Thymus (tissue), 11 donors: Measurements from ENCODE around the gene FEV. TPM values are rescaled to one million over a fixed set of nuclear protein-coding genes. Genes with fewer than 3 reads are reported as not detected.

Experiments used
- DNase-seq, 9 donors: peaks; one replicate each; pipeline ENCODE4 v3.0.0-alpha.2; 2013; ENCODE audit warnings: low spot score in 9 of 9, low read depth in 6 of 9, missing footprints in 1 of 9
- H3K27ac ChIP-seq, 2 donors: one replicate each; pipeline ENCODE4 v1.5.1; 2013; ENCODE audit warnings: control low read depth in 1 of 2, low read depth in 1 of 2, low read length in 1 of 2, mild to moderate bottlenecking in 1 of 2, moderate library complexity in 1 of 2
- H3K27me3 ChIP-seq, 2 donors: one replicate each; pipeline ENCODE4 v1.5.1; 2013; ENCODE audit warnings: low read length in 1 of 2; ENCODE audit not compliant: control insufficient read depth in 2 of 2, insufficient read depth in 1 of 2
- H3K36me3 ChIP-seq, 2 donors: one replicate each; pipeline ENCODE4 v1.5.1; 2013; ENCODE audit warnings: low read length in 1 of 2, mild to moderate bottlenecking in 1 of 2, moderate library complexity in 1 of 2; ENCODE audit not compliant: control insufficient read depth in 2 of 2, insufficient read depth in 2 of 2
- H3K4me1 ChIP-seq, 2 donors: one replicate each; pipeline ENCODE4 v1.5.1; 2013; ENCODE audit warnings: low read length in 2 of 2; ENCODE audit not compliant: control insufficient read depth in 2 of 2, insufficient read depth in 2 of 2
- H3K4me3 ChIP-seq, 2 donors: one replicate each; pipeline ENCODE4 v1.5.1; 2013; ENCODE audit warnings: low read length in 2 of 2, control low read depth in 1 of 2, mild to moderate bottlenecking in 1 of 2
- H3K9me3 ChIP-seq, 2 donors: one replicate each; pipeline ENCODE4 v1.5.1; 2013; ENCODE audit warnings: low read length in 1 of 2, mild to moderate bottlenecking in 1 of 2; ENCODE audit not compliant: control insufficient read depth in 2 of 2, insufficient read depth in 1 of 2
- WGBS: extraction: QIAGEN DNeasy Blood & Tissue Kit; methylation state at CpG from one replicate; pipeline ENCODE4 v1.1.7; 2013; 5-methylcytosine and 5-hydroxymethylcytosine counted together
- polyA plus RNA-seq: library from polyadenylated mRNA; stranded (reverse); fragments of 200-250 nt; gene quantifications from one replicate; pipeline ENCODE4 v1.2.3, GENCODE V29; 2013
- total RNA-seq: library from RNA; stranded (reverse); fragments of 120-200 nt; gene quantifications from one replicate; pipeline ENCODE4 v1.2.4, GENCODE V29; 2013
- donor health status: healthy.

FEV gene
- total and polyA plus RNA-seq, 2 donors = 0.02 TPM; not detected in 1

DNA sequence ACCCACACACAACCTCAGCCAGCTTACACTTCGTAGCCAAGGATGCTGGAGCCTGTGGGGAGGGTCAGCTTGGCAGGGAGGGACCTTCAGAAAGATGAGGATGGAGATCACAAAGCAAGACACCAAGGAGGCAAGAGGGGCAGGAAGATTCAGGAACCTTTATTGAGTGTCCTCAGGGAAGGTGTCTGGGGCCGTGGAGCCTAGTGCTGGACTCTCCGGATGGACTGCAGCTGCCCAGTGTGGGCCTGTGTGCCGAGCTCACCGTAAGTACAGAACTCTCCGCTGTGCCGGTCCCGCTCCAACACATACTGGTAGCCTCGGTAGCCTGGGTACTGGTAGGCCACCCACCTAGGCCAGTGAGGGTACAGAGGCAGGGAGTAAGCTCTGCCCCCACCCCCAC, 5.1 kb upstream of the FEV start:
- no peak overlapping the region for H3K27ac ChIP-seq
- peaks cover 68 to 100% of the 10 kb centered on the region in 2 donors for H3K27me3 ChIP-seq
- peaks cover 0 to 2% of the 10 kb centered on the region in 2 donors for H3K4me1 ChIP-seq
- no peak for DNase-seq
- H3K9me3 ChIP-seq = peaks cover 0 to 2% of the 10 kb centered on the region in 2 donors
- 23% methylated on average over 9 of the region's 9 CpGs for WGBS
- no peak overlapping the region for H3K4me3 ChIP-seq
- no peaks in the 10 kb centered on the region for H3K36me3 ChIP-seq

DNA sequence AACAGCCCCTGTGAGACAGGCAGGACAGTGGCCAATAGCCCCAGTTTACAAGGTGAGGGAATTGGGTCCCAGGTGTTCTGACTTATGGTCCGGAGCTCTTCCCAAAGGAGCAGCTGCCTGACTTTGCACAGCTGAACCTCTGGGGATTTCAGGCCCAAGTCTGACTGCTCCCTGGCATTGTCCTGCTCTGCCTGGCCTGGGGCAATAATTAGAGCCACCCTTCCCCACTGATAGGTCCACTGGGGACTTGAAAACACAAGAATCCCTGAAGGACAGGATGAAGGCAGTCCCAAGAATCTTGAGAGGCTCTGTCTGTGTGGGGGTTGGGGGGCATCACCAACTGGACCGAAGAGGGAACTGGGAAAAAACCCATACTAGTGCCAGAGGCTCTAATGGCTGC, 3.7 kb upstream of the FEV start:
- H3K36me3 ChIP-seq = no peaks in the 10 kb centered on the region
- H3K27ac ChIP-seq = no peak overlapping the region
- H3K4me1 ChIP-seq = peaks cover 0 to 8% of the 10 kb centered on the region in 2 donors
- DNase-seq = no peak
- H3K4me3 ChIP-seq = no peak overlapping the region
- peaks cover 70 to 100% of the 10 kb centered on the region in 2 donors for H3K27me3 ChIP-seq
- WGBS = 52% methylated on average over 2 of the region's 2 CpGs
- peaks cover 0 to 7% of the 10 kb centered on the region in 2 donors for H3K9me3 ChIP-seq

DNA sequence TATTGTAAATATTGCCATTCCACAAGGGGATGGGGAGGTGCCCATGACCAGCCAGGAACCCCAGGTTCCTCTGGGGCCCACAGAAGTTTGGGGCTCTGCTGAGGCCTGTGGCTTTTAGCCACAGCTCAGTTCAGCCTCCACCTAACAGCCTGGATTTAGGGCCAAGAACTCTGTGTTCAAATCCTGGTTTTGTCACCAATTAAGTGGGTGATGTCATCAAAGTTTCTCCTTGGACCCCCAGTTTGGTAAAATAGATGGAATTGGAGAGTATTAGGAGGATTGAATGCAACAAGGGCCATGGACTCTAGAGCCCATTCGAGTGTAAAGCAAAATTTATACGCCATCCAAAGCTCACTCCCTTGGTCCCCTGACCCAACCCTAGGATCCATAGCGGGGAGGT, 3.2 kb upstream of the FEV start:
- peaks cover 70 to 100% of the 10 kb centered on the region in 2 donors for H3K27me3 ChIP-seq
- 56% methylated on average over 3 of the region's 3 CpGs for WGBS
- H3K27ac ChIP-seq = no peak overlapping the region
- no peak overlapping the region for H3K4me3 ChIP-seq
- peaks cover 0 to 7% of the 10 kb centered on the region in 2 donors for H3K4me1 ChIP-seq
- no peaks in the 10 kb centered on the region for H3K36me3 ChIP-seq
- DNase-seq = no peak
- H3K9me3 ChIP-seq = peaks cover 0 to 7% of the 10 kb centered on the region in 2 donors

DNA sequence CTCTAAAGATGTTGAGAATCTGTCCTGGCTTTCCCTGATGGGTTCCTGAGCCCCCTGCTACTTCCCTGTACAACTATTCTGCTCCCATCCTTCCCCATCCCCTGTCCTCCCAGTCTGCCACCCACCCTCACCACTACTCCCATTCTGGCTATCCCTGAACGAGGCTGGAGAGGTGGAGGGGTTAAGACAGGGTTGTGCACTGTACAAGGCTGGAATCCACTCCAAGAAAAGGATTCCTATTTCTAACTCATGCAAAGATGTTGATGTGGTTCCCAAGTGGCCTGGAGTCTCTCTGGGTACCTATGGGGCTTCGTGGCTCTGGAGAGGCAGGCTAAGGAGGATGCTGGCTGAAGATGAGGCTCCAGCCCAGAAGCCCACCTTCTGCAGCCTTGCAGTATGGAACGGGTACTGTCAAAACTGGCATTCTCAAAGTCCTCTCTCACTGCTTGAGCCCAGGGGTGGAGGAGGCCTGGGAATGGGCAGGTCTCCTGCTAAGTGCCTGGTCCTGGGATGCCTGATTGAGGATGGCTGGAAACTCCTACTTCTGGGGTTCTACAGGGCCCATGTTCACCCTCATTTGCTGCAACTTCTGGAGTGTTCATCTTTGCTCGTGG, 1.3 kb upstream of the FEV start:
- peaks cover 70 to 100% of the 10 kb centered on the region in 2 donors for H3K27me3 ChIP-seq
- 63% methylated on average over 4 of the region's 4 CpGs for WGBS
- H3K36me3 ChIP-seq = no peaks in the 10 kb centered on the region
- H3K4me1 ChIP-seq = peaks cover 3 to 11% of the 10 kb centered on the region in 2 donors
- H3K4me3 ChIP-seq = no peak overlapping the region
- DNase-seq = no peak
- peaks cover 0 to 9% of the 10 kb centered on the region in 2 donors for H3K9me3 ChIP-seq
- no peak overlapping the region for H3K27ac ChIP-seq

DNA sequence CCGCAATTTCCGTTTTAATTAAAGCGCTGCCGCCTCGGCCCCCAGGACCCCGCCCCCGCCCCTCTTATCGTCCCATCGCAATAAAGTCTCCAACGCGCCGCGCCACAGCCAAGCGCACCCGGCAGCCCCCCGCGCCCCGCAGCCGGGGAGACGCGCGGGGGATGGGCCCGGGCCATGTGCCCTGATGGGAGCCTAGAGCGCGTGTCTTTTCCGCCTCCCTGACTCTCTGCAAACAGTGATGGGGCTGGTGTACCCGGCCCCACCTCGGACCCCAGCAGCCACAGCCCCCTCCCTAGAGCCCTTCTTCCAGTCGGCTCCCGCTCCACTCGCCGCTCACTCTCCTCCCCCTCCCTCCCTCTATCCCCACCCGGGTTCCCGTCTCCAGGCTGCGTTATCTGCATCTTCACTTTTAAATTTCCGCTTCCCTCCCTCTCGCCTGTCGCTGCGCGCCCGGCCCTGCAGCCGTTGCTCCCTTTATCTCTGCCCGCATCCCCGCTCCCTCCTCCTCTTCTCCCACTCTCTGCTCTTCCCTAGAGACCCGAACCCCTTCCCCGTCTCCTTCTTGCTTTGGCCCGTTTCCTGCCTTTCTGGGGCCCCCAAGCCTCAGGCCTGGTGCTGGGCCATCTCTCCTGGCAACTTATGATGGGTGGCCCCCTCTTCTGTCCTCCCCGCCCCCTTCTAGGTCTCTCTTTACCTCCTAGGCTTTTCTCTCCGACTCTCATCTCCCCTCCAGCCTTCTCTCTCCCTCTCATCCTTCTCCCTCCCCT, 524 bp upstream of the FEV start:
- peaks cover 3 to 11% of the 10 kb centered on the region in 2 donors for H3K4me1 ChIP-seq
- H3K4me3 ChIP-seq = no peak overlapping the region
- DNase-seq = no peak
- WGBS = 4% methylated on average over 49 of the region's 49 CpGs
- peaks cover 0 to 13% of the 10 kb centered on the region in 2 donors for H3K9me3 ChIP-seq
- no peak overlapping the region for H3K27ac ChIP-seq
- no peaks in the 10 kb centered on the region for H3K36me3 ChIP-seq
- H3K27me3 ChIP-seq = peaks cover 72 to 100% of the 10 kb centered on the region in 2 donors

DNA sequence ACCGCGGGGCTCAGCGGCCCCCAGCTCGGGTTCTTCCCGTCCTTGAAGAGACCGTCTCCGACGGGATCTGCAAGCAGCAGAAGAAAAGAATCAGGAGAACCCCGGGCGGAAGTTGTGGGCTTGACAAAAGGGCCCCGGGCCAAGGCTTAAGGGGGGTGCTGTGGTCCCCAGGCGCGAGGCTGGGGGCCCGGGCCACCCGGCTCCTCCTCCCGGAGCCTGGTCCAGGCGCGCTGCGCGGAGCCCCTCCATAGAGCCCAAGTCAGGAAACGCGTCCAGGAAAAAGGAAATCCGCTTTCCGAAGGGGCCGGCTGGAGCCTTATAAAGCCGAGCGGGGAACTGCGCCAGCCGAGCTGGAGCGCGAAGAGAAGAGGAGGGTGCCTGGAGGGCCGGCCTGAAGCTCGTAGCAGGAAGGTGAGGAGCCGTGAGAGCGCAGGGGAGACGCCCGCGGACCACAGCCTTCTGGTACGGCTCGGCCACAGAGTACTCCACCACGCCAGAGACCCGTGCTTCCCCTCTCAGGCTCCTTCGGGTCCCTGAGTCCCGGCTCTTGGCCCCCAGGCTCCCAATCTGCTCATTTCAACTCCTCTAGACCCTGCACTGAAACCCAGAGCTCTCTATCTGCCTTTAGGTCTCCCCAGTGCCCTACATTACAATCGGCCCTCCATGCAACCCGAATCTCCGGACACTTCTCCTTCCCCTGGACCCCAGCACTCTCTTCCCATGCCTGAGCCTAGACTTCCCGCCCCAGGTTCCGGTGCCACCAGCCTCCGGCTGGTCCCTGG, 554 bp downstream of the FEV start:
- WGBS = 1% methylated on average over 50 of the region's 50 CpGs
- Histone ChIP-seq H3K27ac (no peak overlapping the region), H3K4me1 (peaks cover 3 to 14% of the 10 kb centered on the region in 2 donors), H3K36me3 (no peaks in the 10 kb centered on the region), H3K9me3 (peaks cover 0 to 17% of the 10 kb centered on the region in 2 donors), H3K4me3 (no peak overlapping the region), H3K27me3 (peaks cover 78 to 99% of the 10 kb centered on the region in 2 donors)
- no peak for DNase-seq

DNA sequence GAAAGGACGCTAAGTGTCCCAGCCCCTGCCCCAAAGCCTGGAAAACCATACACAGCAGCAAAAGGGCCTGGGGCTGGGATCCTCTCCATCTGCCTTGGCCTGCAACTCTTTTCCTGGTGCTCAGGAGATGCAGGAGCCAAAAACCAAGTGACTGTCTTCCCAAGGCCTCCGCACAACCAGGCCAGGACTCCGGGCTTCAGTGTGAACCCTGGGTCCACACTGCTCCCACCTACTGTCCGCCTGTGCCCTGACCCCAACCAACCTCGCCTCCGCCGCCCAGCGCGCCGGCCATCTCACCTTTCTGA, 1.1 kb downstream of the FEV start:
- H3K9me3 ChIP-seq = peaks cover 0 to 17% of the 10 kb centered on the region in 2 donors
- H3K36me3 ChIP-seq = no peaks in the 10 kb centered on the region
- WGBS = 7% methylated on average over 10 of the region's 10 CpGs
- H3K4me3 ChIP-seq = no peak overlapping the region
- DNase-seq = no peak
- no peak overlapping the region for H3K27ac ChIP-seq
- peaks cover 79 to 99% of the 10 kb centered on the region in 2 donors for H3K27me3 ChIP-seq
- H3K4me1 ChIP-seq = peaks cover 3 to 14% of the 10 kb centered on the region in 2 donors

DNA sequence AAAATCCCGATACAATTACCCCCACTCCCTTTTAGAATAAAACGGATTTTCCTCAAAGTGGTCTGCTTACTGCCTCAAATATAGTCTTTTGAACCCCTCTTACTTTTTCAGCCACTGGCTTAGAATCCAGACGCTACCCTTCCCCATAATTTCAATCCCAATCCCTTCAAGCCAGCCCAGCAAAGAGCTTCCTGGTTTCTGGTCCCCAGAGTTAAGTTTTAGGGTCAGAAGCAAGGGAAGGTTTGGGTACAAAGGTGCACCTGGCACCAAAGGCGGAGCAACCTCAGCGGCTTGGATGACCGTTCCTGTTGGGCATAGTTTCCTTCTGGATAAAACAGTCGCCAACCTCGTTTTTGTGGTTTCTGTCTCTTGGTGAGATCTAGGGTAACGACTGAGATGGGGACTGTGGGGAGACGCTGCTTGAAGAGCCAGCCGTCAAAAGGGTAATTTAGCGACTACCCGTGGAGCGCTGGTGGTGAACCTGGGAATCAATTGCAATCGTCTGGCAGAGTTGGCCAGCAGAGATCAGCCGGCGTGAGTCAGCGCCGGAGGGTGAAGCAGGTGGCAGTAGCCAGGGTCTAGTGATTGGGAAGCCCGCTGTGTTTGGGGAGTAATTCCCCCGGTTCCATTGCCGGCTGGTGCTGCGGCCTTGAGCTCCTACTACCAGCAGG, 1.6 kb downstream of the FEV start:
- 10% methylated on average over 23 of the region's 23 CpGs for WGBS
- no peak overlapping the region for H3K4me3 ChIP-seq
- H3K36me3 ChIP-seq = no peaks in the 10 kb centered on the region
- H3K27ac ChIP-seq = no peak overlapping the region
- H3K9me3 ChIP-seq = peaks cover 0 to 17% of the 10 kb centered on the region in 2 donors
- H3K27me3 ChIP-seq = peaks cover 78 to 99% of the 10 kb centered on the region in 2 donors
- peaks cover 3 to 14% of the 10 kb centered on the region in 2 donors for H3K4me1 ChIP-seq
- no peak for DNase-seq
